ENCODE results near the gene SNAI1. TPM values are rescaled to one million over a fixed set of nuclear protein-coding genes. Genes with fewer than 3 reads are reported as not detected.
A peak's percentile ranks its signal among the peaks of the same experiment; 100 is the strongest.

SNAI1 gene
- 4.9 TPM for polyA plus RNA-seq (2013, experiment 1 of 2)
- 7.2 TPM for polyA plus RNA-seq (2013, experiment 2 of 2)

- Histone ChIP-seq H3K9ac (ENCODE audit: low read depth, low read length) (peak within 1 kb of the TSS; percentile 85), H3K27ac (ENCODE audit: low read depth, low read length) (no peak within 1 kb of the TSS), H3K9me3 (ENCODE audit: insufficient read depth, low read depth, low read length) (no peaks in the 10 kb centered on the region), H3K36me3 (ENCODE audit: insufficient read depth, low read length) (peaks cover 6% of the 10 kb centered on the region), H3K4me3 (ENCODE audit: low read length) (peak within 1 kb of the TSS; percentile 88), H3K27me3 (ENCODE audit: insufficient read depth, low read length) (peaks cover 23% of the 10 kb centered on the region), H3K4me1 (ENCODE audit: insufficient read depth, low read length) (peaks cover 60% of the 10 kb centered on the region)
- under 1% methylated on average over 88 of the region's 90 CpGs for WGBS
These were observed at the start of gene SNAI1 for GRCh38 chr20:49982346-49983122. TSS of gene SNAI1 (plus strand) at chr20:49982980. CDS start at chr20:49983060, 80 bp downstream.

GRCh38 chr20:49935746-49936152, 47.0 kb upstream of the SNAI1 start:
- Histone ChIP-seq H3K36me3 (ENCODE audit: insufficient read depth, low read length) (peaks cover 12% of the 10 kb centered on the region), H3K4me3 (ENCODE audit: low read length) (peak overlapping the region; percentile 99; the same call in 1 of the 2 replicates), H3K9me3 (ENCODE audit: insufficient read depth, low read depth, low read length) (no peaks in the 10 kb centered on the region), H3K9ac (ENCODE audit: low read depth, low read length) (no peak overlapping the region), H3K27me3 (ENCODE audit: insufficient read depth, low read length) (no peaks in the 10 kb centered on the region), H3K4me1 (ENCODE audit: insufficient read depth, low read length) (peaks cover 8% of the 10 kb centered on the region; the same call in 1 of the 2 replicates), H3K27ac (ENCODE audit: low read depth, low read length) (no peak overlapping the region)
- WGBS, result 74% methylated on average over 18 of the region's 21 CpGs

DNA sequence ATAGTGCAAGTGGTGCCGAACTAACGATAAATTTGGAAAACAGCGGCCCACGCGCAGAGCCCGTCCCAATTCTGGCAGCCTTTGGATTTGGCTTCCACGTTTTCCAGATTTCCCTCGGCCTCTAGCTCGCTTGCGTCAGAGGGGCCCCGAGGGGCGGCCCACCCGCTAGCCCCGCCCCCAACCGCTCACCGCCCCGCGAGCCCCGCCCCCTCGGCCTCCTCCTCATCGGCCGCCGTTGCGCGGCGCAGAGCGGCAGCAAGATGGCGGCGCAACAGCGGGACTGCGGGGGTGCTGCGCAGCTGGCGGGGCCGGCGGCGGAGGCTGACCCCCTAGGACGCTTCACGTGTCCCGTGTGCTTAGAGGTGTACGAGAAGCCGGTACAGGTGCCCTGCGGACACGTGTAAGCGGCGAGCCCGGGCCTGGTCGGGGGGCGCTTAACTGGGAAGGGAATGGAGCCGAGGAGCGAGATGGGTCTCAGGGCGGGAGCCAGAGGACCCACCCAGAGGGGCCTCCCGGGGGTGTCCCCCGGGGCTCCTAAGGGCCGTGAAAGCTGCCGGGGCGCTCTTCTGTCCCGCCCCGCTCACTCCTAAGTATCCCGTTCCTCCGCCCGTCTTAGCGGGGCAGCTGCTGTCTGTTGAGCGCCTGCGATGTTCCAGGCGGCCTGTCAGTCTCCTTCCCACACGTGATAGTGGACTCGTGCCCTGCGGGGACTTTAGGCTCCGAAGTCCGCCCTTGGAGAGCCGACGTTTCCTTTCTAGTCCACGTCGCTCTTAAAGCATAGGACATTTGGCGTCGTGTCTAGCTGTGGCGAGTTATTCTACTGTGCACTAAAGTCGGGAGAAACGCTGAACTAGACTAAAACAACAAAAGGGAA, 46.4 kb upstream of the SNAI1 start, which contains the start of gene RNF114:
RNF114 (plus strand) TSS at position 245 of the 874 bp plus-strand sequence; CDS start at position 261, 16 bp downstream.
- H3K36me3 ChIP-seq (ENCODE audit: insufficient read depth, low read length), result peaks cover 18% of the 10 kb centered on the region
- H3K4me3 ChIP-seq (ENCODE audit: low read length), result peak within 1 kb of the TSS; percentile 99
- no peaks in the 10 kb centered on the region for H3K9me3 ChIP-seq (ENCODE audit: insufficient read depth, low read depth, low read length)
- peak within 1 kb of the TSS; percentile 49; the same call in 1 of the 2 replicates for H3K27ac ChIP-seq (ENCODE audit: low read depth, low read length)
- H3K4me1 ChIP-seq (ENCODE audit: insufficient read depth, low read length), result peaks cover 8% of the 10 kb centered on the region; the same call in 1 of the 2 replicates
- under 1% methylated on average over 78 of the region's 79 CpGs for WGBS
- H3K27me3 ChIP-seq (ENCODE audit: insufficient read depth, low read length), result no peaks in the 10 kb centered on the region
- peak within 1 kb of the TSS; percentile 88 for H3K9ac ChIP-seq (ENCODE audit: low read depth, low read length)

- Histone ChIP-seq H3K36me3 (ENCODE audit: insufficient read depth, low read length) (peaks cover 27% of the 10 kb centered on the region), H3K27me3 (ENCODE audit: insufficient read depth, low read length) (no peaks in the 10 kb centered on the region), H3K9ac (ENCODE audit: low read depth, low read length) (peak overlapping the region; percentile 88), H3K9me3 (ENCODE audit: insufficient read depth, low read depth, low read length) (no peaks in the 10 kb centered on the region), H3K27ac (ENCODE audit: low read depth, low read length) (no peak overlapping the region), H3K4me1 (ENCODE audit: insufficient read depth, low read length) (peaks cover 8% of the 10 kb centered on the region; the same call in 1 of the 2 replicates), H3K4me3 (ENCODE audit: low read length) (peak overlapping the region; percentile 99)
- 14% methylated on average over 12 of the region's 12 CpGs for WGBS
These were observed 45.5 kb upstream of the SNAI1 start for GRCh38 chr20:49937027-49937929.

DNA sequence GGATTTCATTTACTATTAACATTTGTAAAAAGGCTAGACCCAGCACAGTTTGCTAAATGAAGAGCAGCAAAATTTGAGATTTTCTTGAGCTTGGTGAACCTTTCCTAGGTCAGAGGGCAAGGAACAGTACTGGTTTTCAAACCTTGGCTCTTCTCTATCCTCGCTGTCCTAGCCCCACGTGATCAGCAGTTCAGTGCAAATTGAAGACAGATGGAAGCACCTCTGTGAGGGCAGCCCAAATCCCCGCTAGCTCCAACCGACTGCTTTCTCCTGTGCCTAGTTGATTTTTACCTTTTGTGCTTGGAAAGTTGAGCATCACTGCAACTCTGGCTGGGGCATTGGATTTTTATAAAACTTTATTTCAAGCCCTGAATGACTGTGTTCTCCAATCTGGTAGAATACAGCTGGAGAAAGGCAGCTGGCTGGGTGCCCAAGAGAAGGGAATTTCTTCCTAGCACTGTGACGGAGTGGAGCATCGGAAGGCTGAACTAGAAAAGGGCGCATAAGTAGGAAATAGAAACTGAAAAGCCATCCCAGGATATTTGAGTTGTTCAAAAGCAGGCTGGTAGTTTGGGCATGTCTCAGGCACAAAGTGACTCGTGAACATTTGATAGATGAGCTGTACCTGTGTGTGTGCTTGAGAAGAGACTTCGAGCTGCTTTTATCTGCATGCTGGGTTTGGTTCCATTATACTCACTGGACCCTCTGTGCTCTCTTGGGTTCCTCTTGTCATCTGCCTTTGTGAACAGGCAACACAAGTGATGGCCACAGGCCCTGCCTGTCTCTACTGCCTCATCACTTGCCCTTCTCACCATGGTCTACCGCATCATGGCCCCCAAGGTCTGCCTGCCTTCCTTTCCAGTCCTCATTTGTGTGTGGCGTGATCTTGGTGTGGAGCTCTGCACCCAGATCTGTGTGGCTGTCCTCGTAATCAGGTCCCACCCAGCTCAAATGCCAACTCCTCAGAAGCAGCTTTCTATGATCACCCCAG, 44.3 kb upstream of the SNAI1 start:
- Histone ChIP-seq H3K4me1 (ENCODE audit: insufficient read depth, low read length) (peaks cover 8% of the 10 kb centered on the region; the same call in 1 of the 2 replicates), H3K9me3 (ENCODE audit: insufficient read depth, low read depth, low read length) (no peaks in the 10 kb centered on the region), H3K36me3 (ENCODE audit: insufficient read depth, low read length) (peaks cover 39% of the 10 kb centered on the region), H3K9ac (ENCODE audit: low read depth, low read length) (no peak overlapping the region), H3K27me3 (ENCODE audit: insufficient read depth, low read length) (no peaks in the 10 kb centered on the region), H3K27ac (ENCODE audit: low read depth, low read length) (no peak overlapping the region), H3K4me3 (ENCODE audit: low read length) (peak overlapping the region; percentile 99; the same call in 1 of the 2 replicates)
- 85% methylated on average over 12 of the region's 12 CpGs for WGBS

DNA sequence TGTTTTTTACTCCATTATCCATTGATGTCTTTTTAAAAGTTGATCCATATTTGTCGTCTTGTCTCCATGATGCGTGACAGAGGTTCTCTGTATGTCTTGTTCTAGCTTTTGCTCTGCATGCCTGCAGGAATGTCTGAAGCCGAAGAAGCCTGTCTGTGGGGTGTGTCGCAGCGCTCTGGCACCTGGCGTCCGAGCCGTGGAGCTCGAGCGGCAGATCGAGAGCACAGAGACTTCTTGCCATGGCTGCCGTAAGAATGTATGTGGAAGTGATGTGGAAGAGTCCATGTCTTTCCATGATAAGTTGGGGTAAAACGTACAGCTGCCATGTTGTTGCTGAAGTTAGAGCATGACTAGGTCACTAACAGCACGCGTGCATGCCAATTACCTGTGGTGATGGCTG, 41.3 kb upstream of the SNAI1 start:
- Histone ChIP-seq H3K4me3 (ENCODE audit: low read length) (no peak overlapping the region), H3K4me1 (ENCODE audit: insufficient read depth, low read length) (peaks cover 8% of the 10 kb centered on the region; the same call in 1 of the 2 replicates), H3K9me3 (ENCODE audit: insufficient read depth, low read depth, low read length) (no peaks in the 10 kb centered on the region), H3K9ac (ENCODE audit: low read depth, low read length) (no peak overlapping the region), H3K27ac (ENCODE audit: low read depth, low read length) (no peak overlapping the region), H3K36me3 (ENCODE audit: insufficient read depth, low read length) (peaks cover 65% of the 10 kb centered on the region), H3K27me3 (ENCODE audit: insufficient read depth, low read length) (no peaks in the 10 kb centered on the region)
- 97% methylated on average over 15 of the region's 15 CpGs for WGBS

DNA sequence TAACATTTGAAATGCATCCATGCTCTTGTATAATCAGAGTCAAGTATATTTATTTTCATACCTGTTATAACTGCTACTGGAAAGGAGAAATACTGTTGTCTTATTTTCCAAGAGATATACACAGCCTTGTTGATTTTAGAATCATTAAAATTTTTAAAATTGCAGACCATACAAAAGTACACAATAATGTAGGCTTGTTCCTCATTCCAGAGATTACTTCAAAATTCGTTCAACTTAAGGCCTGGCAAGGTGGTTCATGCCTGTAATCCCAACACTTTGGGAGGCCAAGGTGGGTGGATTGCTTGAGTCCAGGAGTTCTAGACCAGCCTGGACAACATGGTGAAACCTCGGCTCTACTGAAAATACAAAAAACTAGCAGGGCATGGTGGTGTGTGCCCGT, 40.5 kb upstream of the SNAI1 start:
- Histone ChIP-seq H3K4me3 (ENCODE audit: low read length) (no peak overlapping the region), H3K4me1 (ENCODE audit: insufficient read depth, low read length) (peaks cover 8% of the 10 kb centered on the region; the same call in 1 of the 2 replicates), H3K9ac (ENCODE audit: low read depth, low read length) (no peak overlapping the region), H3K27me3 (ENCODE audit: insufficient read depth, low read length) (no peaks in the 10 kb centered on the region), H3K9me3 (ENCODE audit: insufficient read depth, low read depth, low read length) (no peaks in the 10 kb centered on the region), H3K27ac (ENCODE audit: low read depth, low read length) (no peak overlapping the region), H3K36me3 (ENCODE audit: insufficient read depth, low read length) (peaks cover 71% of the 10 kb centered on the region)
- WGBS, result 96% methylated on average over 3 of the region's 3 CpGs

DNA sequence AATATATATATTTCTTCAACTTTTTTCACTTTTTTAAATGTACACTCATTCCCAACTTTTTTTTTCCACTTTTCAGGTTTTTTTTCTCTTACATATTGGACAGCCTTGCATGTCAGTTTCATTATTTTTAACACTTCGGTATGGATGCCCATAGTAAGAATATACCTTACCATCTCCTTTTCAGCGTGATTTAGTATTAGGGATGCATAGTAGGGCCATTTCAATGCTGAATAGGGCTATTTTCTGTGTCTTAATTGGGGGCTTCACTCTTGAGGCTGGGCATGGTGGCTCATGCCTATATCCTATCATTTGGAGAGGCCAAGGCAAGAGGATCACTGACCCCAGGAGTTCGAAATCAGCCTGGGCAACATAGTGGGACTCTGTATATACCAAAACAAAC, 39.8 kb upstream of the SNAI1 start:
- H3K36me3 ChIP-seq (ENCODE audit: insufficient read depth, low read length), result peaks cover 74% of the 10 kb centered on the region

GRCh38 chr20:49945306-49945700, 37.5 kb upstream of the SNAI1 start:
- H3K27me3 ChIP-seq (ENCODE audit: insufficient read depth, low read length), result no peaks in the 10 kb centered on the region
- H3K9me3 ChIP-seq (ENCODE audit: insufficient read depth, low read depth, low read length), result no peaks in the 10 kb centered on the region
- no peak overlapping the region for H3K9ac ChIP-seq (ENCODE audit: low read depth, low read length)
- no peaks in the 10 kb centered on the region for H3K4me1 ChIP-seq (ENCODE audit: insufficient read depth, low read length)
- peaks cover 87% of the 10 kb centered on the region for H3K36me3 ChIP-seq (ENCODE audit: insufficient read depth, low read length)
- 97% methylated on average over 3 of the region's 3 CpGs for WGBS
- H3K27ac ChIP-seq (ENCODE audit: low read depth, low read length), result no peak overlapping the region
- no peak overlapping the region for H3K4me3 ChIP-seq (ENCODE audit: low read length)

More for the DNA sequence above, 39.8 kb upstream of the SNAI1 start:
- H3K9ac ChIP-seq (ENCODE audit: low read depth, low read length), result no peak overlapping the region
- no peaks in the 10 kb centered on the region for H3K27me3 ChIP-seq (ENCODE audit: insufficient read depth, low read length)
- peaks cover 2% of the 10 kb centered on the region; the same call in 1 of the 2 replicates for H3K4me1 ChIP-seq (ENCODE audit: insufficient read depth, low read length)
- no peaks in the 10 kb centered on the region for H3K9me3 ChIP-seq (ENCODE audit: insufficient read depth, low read depth, low read length)
- no peak overlapping the region for H3K4me3 ChIP-seq (ENCODE audit: low read length)
- 100% methylated on average over 2 of the region's 3 CpGs for WGBS
- no peak overlapping the region for H3K27ac ChIP-seq (ENCODE audit: low read depth, low read length)

Data from HUES64 (cell line).